Sigmoid colon (tissue), 4 donors: ENCODE results near the gene HOXA10.

Experiments
- EP300 ChIP-seq, 4 donors: sonication (generic); formaldehyde crosslinking; IDR thresholded peaks; one replicate each; pipeline ENCODE4 v1.6.1; 2017; ENCODE audit warnings: antibody characterized with exemption in 4 of 4
- POLR2A ChIP-seq, 2 donors: fragments of 450-650 bp; IDR thresholded peaks; one replicate each; pipeline ENCODE4 v1.6.1; 2016; ENCODE audit warnings: antibody characterized with exemption in 2 of 2, mild to moderate bottlenecking in 2 of 2, moderate library complexity in 2 of 2
- POLR2AphosphoS5 ChIP-seq, 4 donors: sonication (generic); formaldehyde crosslinking; IDR thresholded peaks; one replicate each; pipeline ENCODE4 v1.6.1; 2017; ENCODE audit warnings: antibody characterized with exemption in 4 of 4
- TF ChIP-seq, protein P1 (sequence below), 4 experiments: fragments of 450-650 bp in 3 of 4; fragments of 200-600 bp in 1 of 4; IDR thresholded peaks; one replicate each; pipeline ENCODE4 v1.5.1; 2016 to 2019; ENCODE audit warnings: antibody characterized with exemption in 4 of 4, mild to moderate bottlenecking in 3 of 4, moderate library complexity in 2 of 4

DNA sequence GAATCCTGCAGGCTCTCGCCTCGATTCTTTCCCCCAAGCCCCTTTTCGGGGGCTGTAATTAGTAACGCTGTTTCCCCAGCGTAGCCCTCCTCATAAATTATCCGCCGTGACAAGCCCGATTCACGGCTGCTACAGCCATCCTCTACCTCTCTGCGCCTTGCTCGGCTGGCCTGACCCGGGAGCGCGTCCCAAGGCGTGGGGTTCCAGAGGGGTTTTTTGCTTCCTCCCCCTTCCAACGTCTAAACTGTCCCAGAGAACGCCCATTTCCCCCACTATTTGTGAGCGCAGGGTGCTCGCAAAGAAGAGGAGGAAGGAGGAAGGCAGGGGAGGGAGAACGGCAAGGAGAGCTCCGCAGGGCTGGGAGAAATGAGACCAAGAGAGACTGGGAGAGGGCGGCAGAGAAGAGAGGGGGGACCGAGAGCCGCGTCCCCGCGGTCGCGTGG is 31.5 kb downstream of the HOXA10 start:
- TF ChIP-seq POLR2A (IDR thresholded peaks at IDR 0.05) (no peak), POLR2AphosphoS5 (IDR thresholded peaks at IDR 0.05) (no peak), EP300 (IDR thresholded peaks at IDR 0.05) (no peak)
- TF ChIP-seq, protein P1, sequence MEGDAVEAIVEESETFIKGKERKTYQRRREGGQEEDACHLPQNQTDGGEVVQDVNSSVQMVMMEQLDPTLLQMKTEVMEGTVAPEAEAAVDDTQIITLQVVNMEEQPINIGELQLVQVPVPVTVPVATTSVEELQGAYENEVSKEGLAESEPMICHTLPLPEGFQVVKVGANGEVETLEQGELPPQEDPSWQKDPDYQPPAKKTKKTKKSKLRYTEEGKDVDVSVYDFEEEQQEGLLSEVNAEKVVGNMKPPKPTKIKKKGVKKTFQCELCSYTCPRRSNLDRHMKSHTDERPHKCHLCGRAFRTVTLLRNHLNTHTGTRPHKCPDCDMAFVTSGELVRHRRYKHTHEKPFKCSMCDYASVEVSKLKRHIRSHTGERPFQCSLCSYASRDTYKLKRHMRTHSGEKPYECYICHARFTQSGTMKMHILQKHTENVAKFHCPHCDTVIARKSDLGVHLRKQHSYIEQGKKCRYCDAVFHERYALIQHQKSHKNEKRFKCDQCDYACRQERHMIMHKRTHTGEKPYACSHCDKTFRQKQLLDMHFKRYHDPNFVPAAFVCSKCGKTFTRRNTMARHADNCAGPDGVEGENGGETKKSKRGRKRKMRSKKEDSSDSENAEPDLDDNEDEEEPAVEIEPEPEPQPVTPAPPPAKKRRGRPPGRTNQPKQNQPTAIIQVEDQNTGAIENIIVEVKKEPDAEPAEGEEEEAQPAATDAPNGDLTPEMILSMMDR (IDR thresholded peaks at IDR 0.05): no peak
